ENCODE data around the gene ZNF512B.
"Not testable (repeated sequence)": the region's sequence is repeated elsewhere in the genome, so short reads cannot be mapped to it uniquely, and the experiment has no call there.

The ZNF512B gene

DNA sequence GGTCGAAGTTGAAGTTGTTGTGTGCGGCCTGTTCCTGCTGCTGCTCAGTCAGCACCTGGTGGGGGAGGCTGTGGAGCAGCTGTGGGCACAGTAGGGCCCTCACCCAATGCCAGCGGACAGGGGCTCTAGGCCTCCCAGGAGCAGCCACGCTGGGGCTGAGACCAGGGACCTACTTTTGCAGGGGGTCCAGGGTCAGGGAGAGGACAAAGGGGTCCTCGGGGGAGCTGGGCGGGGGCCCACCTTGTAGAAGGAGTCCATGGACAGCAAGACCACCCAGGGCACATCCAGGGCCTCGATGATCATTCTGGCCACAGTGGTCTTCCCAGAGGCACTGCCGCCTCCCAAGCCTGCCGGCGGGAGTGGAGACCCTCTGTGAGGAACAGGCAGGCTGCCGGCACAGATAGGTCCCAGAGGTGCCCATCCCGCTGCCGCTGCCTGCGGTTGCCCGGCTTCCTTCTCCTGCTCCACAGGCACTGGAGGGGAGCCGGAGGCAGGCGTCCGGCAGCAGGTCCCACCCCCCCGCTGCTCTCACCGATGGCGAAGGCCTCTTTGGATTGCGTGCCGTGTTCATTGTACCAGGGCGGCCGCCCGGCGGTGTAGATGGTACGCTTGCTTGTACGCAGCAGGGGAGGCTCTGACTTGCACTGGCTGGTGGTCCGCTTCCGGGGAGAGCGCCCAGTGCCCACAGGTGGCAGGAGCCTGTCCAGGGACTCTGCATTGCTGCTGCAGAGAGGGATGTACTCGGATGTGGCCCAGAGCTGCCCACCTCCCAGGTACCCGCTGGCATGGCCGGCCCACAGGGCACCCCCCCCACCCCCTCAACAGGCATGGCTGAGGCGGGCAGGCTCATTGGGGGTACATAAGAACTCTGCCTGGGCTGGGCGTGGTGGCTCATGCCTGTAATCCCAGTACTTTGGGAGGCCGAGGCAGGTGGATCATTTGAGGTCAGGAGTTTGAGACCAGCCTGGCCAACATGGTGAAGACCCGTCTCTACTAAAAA lies 23.5 kb downstream of the ZNF512B start:
- no peak for DNase-seq

DNA sequence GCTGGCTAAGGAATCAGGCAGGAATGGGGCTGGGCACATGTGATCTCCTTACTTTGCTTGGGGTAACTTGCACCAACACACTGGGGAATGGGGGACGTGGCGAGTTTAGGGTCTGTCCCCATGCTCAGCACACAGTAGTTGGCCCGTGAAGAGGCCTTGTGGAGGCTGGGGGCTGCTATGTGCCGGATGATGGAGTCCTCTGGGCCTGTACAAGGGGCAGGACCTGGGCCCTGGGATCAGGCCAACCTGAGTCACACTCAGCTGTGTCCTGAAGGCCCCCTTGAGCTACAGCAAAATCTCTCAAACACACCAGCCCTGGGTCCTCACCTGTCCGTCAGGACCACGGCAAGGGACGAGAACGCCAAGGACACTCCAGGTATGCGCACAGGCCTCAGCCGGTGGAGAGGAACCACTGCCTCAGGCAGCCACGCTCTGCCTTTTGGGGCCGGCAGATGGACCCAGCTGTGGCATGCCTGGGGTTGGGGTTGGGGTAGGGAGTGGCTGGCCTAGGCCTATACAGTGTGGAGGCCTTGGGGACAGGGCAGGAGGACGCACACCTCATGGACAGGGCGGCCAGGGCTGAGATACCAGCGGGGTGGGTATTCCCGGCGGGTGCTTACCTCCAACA lies 24.6 kb downstream of the ZNF512B start:
- DNase-seq, result no peak

DNA sequence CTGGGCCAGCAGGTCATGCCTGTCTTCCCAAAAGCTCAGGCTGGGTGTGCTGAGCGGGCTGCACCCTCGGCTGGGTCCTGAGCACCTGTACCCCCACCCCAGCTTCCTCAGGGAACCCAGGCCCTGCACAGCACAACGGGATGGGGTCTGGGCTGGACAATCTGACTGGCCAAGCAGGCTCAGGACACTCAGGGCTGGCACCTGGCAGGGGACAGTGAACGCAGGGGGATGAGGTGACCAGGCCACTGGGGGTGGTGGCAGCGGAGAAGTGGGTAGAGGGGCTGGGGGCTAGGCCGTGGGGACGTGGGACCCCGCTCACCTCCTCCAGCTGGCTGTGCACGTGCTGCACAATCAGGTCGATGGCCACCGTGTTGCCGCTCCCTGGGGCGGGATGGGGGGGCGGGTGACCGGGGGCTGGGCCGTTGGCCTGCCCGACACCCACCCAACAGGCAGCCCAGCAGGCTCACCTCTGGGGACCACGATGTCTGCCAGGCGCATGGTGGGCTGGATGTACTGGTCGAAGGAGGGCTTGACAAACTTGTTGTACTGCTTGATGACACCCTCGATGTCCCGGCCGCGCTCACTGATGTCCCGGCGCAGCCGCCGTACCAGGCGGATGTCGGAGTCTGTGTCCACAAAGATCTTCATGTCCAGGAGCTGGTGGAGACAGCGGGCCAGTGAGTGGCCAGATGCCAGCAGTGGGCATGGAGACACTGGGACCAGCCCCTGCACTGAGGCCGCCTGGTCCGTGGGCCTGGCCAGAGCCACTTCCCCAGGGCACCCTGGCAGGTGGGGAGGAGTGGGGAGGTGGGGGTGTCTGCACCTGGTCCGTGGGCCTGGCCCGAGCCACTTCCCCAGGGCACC lies 25.4 kb downstream of the ZNF512B start:
- no peak for DNase-seq

DNA sequence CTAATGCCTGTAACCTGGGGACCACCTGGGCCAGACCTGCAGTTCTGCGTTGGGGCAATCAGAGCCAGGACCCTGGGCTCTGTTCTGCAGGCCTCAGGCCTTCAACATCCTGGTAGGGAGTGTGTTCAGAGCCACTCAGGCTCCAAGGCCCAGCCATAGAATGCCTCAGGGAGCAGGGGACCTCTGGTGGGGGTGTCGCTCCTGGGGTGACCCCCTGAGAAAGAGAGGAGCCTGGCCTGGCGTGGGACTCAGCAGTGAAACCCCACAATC lies 26.0 kb downstream of the ZNF512B start:
- DNase-seq, result no peak

DNA sequence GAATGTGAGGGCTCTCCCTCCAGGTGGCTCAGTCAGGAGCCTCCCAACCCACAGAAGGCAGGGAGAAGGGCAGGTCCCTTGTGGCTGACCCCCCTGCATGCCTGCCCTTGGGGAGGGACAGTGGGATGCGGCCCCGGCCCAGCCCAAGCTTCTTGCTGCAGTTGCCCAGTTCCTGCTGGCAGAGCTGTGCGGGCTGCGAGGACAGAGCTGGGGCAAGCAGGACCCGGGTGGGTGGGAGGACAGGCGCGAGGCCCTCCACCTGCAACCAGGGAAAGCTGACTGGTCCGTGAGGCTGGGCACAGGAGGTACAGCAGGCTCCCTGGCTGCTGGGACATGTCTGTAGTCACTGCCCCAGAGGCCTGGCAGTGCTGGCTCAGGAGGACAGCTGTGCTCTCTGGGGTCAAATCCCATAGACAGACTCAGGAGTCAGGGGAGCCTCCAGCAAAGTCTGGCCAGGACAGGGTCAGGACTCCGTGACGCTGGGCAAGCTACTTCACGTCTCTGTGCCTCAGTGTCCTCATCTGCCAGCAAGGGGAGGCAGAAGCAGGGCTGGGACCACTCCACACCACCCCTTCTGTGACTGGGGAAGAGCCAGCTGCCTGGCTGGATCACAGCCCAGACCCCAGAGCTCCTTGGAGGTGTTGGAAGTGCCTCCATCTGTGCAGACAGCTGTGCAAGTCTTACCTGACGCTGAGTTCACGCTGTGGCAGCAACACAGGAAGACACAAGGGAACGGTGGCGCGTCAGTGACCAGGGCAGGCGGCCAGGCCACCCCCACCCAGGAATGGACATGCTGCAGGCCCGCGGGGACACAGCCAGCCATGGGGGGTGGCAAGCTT lies 26.5 kb downstream of the ZNF512B start:
- no peak for DNase-seq

DNA sequence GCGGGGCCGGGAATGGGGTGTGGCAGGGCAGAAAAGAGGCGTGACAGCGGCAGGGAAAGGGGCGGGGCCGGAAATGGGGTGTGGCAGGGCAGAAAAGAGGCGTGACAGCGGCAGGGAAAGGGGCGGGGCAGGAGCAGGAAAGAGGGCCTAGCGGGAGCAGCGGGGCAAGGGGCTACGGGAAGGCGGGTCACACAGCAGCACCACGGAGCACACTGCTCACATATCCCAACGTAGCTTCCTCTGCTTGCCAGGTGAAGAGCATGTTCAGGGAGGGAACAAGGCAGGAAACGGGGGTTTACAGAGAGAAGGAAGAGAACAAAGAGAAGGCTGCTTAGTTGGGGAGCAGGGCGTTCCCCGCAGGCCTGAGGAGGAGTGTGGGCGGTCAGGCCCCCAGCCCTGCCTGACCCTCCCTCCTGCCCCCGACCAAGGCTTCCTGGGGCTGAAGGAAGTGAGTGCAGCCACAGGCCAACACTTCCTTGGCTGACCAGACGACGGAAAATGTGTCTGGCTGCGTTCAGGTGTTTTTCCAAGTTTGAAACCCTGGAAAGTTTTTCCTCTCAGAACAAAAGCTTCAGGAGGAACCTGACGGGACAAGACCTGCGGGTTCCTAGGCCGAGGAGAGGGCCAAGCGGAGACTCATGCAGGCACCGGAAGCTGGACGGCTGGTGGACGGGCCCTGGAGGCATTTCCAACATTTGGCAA lies 27.3 kb downstream of the ZNF512B start:
- peak; percentile 50 for DNase-seq

DNA sequence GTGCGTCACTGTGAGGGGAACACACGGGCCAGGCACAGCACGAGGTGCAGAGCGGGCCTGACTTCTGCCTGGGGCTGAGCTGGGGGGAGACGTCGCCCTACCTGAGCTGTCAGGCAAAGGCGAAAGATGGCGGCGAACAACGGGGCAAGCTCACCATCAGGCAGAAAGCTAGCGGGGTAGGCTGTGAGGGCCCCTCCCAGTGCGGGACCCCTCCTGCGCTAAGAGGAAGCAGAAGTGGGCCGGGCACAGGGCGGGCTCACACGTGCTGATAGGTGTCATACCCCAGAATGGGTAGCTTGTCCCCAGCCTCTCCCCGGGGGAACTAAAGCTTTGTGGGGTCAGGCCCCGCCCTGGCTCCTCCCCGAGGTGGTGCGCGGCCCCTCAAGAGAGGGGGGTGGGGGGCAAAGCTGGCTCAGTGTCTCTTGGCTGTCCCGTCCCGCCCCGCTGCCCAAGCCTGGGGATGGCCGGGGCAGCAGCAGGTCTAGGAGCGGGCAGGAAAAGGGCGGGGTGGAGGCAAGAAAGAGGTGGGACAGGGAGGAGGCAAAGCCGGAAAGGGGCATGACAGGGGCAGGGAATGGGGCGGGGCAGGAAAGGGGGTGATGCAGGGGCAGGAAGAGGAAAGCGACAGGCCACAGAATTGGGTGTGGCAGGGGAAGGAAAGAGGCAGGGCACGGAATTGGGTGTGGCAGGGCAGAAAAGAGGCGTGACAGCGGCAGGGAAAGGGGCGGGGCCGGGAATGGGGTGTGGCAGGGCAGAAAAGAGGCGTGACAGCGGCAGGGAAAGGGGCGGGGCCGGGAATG lies 28.2 kb downstream of the ZNF512B start:
- DNase-seq, result peak; percentile 14

DNA sequence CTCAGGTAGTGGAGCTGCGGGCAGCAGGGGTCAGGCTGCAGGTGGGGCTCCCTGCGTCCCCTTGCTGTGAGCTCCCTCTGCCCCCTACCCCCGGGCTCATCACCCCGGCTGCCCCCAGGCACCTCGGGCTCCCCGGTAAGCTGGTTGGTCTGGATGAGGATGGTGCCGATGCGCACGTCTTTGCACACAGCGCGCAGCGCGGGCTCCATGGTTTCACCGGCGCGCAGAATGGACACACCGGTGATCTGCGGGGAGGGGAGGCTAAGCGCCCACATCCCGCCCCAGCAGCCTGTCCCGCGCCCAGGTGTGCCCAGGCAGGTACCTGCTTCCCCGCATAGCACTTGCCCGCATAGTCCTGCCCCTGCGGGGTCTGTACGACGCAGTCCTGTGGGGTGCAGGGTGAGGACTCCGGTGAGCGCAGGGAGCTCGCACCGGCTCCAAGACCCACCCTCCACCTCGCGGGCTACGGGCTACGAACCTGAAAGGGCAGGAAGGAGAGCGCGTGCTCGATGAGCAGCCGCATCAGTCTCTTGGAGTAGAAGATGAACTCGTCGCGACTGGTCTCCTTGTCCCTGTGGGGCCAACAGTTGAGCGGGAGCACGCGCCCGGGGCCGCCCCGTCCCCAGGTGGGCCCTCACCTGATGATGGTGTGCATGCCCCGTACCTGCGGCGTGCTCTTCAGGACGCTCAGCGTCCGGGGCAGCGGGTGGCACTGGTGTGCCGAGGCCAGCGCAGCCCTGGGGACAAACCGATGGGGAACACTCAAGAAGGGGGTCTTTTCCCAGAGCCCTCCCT lies 29.1 kb downstream of the ZNF512B start:
- DNase-seq, result no peak

DNA sequence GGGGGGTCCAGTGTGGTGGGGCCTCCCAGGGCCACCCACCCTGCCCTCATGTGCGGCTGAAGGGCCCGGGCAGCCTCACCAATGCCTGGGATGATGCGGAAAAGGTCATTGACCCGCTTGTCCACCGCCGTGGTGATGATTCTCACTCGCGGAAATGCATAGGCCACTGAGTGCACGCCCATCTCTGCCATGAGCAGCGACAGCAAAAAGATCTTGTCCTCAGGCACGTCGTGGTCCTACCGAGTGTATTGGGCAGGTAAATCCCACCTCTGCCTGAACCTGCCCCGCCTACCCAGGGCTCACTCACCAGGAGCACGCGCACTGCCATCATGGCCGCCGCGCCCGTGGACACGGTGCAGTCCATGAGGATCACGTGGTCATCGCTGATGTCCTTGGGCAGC lies 29.7 kb downstream of the ZNF512B start:
- no peak for DNase-seq

DNA sequence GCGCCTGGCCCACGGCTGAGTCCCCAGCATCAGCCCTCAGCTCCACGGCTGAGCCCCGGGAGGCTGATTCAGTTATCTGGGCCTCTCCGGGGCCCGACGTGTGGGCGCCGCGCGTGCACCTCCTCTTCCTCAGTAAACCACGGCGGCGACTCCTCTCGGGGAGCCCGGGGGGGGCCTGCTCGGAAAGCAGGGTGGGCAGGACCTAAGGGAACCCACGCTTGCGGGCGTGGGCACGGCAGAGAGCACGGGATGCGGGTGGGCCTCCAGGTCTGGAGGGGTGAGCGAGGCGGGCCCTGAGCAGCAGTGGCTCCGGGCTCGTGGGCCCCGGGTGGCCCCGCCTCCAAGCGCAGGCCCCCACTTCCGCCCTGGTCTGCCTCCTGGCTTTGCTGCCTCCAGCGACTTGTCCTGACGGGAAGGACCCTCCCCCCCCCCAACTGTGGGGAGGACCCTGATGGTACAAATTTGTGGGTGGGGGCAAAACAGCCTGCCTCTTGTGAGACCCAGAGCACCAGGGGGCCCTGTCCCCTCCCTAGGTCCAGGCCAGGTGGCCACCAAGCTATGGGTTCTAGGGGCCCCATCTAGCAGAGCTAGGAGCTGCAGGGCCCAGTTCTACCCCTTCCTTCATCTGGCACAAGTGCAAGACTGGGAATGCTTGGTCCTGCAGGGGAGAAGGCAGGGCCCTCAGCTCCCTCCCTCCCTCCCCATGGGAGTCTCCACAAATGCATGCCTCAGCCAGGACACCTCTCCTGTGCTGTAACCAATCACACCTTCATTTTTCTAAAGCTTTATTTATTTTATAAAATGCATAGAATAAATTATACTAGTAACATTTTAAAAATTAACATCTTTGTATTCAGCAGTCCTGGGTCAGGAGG lies 30.4 kb downstream of the ZNF512B start:
- no peak for DNase-seq

DNA sequence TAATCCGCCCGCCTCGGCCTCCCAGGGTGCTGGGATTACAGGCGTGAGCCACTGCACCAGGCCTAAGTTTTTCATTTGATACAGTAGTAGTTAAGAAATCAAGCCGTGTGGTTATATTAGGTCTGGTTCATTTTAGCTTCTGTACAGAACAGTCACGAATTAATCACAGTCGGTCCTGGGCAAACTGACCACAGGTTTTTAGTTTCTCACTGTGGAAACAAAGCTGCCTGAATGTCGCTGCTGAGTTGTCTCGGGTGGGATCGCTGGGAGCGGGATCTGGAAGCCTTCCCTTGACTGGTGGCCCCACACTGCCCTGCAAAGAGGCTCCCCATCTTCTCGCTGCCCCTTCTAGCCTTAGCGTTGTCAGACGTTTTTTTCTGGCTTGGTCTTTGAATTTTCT lies 32.1 kb downstream of the ZNF512B start:
- DNase-seq, result no peak

DNA sequence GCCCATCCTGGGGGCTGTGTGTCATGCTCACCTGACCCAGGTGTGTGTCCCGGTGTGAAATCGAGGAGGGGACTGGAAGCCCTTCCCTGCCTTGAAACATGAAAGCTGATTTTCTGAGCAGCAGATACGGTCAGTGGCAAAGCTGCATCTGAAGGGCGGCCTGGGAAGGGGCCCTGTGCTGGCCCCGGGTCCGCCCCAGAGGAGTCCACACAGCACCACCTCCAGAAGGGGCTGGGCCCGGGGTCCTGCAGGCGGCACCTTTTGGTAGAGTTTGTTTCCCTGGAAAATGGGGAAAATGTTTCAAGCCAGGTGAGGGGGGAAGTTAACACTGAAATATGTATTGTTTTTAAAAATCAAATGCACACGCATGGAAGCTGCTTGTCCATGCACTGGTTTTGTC lies 34.3 kb downstream of the ZNF512B start:
- no peak for DNase-seq

DNA sequence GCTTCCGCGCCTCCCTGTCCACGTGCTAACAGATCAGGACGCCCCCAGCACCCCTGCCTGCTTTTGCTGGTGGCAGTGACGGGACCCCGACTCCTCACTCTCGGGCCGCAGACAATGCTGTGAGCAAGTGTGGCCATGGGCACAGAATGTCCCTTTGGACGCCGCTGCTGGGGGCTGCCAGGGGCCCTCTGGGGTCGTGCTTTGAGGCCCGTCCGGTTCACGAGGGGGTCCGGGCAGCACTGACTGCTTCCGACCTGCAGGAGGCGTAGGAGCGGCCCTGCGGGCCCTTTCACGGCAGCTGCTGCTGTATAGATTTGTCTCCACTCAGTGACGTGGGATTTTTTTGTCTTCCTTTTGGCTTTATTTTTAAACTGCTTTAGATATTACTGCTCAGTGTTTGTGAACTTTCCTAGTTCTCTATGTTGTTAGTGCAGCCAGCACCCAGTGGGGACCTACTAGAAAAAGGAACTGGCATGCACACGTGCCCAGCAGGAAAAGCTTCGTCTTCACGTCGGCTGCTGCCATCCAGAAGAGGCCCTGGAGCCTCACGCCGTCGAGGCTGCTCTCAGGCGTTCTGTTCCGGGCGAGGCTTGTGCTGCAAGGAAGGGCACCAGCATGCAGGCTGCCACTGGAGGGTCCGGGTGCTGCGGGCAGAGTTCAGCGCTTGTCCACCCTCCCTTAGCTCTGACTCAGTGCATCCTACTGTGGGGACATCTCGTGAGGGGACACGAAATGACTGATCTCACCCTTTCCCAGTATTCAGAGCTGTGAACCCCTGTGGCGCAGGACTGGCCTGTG lies 35.3 kb downstream of the ZNF512B start:
- DNase-seq, result no peak

DNA sequence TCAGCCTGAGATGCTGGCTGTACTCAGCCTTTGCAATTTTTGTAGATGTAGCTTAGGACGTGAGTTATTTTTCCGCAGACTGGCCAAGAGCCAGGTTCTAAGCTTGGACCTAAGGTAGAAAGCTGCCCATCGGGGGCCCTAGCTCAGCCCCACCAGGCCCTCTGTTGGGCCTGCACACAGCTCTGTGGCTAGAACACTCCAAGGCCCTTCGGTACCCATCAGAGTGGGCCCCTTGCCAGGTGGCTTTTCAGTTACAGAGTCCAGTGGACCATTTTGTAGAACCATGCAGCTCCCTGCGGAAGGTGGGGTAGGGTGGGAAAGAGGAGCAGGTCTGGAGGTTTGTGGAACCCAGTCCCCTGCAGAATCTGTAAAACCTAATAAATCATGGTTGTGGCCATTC lies 36.1 kb downstream of the ZNF512B start:
- no peak for DNase-seq

DNA sequence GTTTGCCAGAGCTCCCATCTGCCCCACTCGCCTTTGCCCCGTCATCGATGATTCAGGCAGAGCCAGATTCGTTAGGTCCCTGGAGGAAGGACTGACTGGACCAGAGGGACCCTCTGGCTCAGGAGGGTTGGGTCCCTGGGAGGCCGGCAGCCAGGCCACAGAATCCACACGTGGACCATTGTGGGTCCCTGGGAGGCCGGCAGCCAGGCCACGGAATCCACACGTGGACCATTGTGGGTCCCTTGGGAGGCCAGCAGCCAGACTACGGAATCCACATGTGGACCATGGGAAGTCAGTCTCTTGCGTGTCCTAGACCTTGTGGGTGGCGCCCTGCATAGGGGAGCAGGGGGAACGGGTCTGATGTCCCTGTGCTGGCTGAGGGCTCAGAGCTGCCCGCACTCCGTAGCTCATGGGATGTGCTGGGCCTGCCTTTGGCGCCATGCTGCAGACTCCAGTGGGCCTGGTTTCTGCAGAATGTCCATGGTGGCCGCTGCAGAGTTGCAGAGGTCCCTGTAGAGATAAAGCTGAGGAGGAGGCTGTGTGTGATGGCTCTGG lies 37.0 kb downstream of the ZNF512B start:
- no peak for DNase-seq

DNA sequence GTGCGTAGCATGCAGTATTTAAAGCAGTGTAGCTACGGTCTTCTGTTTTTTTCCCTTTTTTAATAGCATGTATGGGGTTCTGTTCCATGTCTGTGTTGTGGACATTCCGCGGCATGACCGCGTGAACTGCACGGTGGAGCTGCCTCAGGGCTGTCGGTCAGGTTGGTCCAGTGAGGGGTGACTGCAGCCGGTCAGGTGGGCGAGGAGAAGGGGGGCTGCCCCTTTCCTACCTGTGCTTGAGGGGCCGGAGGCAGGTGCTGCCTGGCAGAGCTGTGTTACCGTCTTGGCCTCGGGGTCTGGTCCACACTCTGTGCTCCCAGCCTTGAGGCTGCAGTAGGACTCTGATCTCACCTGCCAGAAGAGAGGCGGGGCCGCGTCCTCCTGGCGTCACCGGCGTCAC lies 38.0 kb downstream of the ZNF512B start:
- DNase-seq, result no peak

DNA sequence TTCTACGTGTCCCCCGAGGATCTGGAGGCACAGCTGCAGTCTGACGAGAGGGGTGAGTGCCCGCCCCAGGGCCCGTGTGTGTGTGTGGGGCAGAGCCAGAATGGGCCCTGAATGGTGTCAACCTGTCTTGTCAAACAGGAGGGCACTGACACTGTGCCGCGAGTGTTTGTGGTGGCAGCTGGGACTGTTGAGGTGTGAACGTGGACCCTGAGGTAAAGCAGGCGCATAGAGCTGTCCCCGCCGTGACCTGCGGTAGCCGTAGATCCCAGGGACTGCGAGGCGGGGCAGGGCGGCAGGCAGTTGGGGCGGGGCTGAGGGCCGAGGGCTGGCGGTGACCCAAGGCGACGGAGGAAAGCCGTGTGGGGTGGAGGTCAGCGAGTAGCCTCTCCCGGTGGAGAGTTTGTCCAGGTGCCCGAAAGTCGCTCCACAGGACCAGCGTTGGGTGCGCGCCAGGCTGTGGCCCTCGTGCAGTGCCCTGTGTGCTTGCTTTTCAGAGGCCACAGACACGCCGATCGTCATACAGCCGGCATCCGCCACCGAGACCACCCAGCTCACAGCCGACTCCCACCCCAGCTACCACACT lies 38.7 kb downstream of the ZNF512B start:
- DNase-seq, result no peak

DNA sequence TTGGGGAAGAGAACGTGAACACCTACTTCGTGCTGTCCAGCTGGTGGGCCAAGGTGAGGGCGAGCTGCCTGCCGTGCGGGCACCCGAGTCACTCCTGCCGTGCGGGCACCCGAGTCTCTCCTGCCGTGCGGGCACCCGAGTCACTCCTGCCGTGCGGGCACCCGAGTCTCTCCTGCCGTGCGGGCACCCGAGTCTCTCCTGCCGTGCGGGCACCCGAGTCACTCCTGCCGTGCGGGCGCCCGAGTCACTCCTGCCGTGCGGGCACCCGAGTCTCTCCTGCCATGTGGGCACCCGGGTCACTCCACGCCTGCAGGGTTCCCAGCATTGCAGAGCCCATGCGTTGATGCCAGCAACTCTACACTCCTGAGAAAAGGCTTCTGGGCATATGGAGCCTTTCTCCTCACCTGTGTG lies 40.3 kb downstream of the ZNF512B start:
- DNase-seq, result not testable (repeated sequence)

All from OCI-M1 (cell line).